ENCODE results near the gene MAPK8IP3. TPM values are rescaled to one million over a fixed set of nuclear protein-coding genes. Genes with fewer than 3 reads are reported as not detected.

MAPK8IP3 gene
- total RNA-seq, 2 experiments from 2014 or later: 290 to 297 TPM

DNA sequence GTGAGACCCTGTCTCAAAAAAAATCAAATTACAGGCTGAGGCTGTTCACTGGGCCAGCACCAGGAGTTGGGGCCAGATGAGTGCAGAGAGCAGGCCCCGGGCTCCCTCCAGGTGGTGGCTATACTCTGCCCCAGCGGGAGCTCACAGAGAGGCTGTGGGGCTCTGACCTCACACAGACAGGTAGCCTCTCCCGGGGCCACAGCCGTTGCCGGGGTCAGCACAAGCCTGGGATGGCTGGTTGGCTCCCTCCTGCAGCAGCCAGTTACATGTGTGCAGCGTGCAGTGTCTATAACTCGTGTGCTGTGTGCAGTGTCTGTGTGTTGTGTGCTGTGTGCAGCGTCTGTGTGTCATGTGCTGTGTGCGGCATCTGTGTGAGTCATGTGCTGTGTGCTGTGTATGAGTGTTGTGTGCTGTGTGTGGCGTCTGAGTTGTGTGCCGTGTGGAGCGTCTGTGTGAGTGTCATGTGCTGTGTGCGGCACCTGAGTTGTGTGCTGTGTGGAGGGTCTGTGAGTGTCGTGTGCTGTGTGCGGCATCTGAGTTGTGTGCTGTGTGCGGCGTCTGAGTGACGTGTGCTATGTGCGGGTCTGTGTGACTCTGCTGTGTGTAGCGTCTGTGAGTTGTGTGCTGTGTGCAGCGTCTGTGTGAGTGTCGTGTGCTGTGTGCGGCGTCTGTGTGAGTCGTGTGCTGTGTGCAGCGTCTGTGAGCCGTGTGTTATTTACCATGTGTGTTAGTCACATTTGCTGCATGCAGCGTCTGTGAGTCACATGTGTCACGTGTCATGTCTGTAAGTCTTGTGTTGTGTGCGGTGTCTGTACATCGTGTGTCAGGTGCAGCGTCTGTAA is 20.9 kb downstream of the MAPK8IP3 start:
- Mint-ChIP-seq H3K4me1 (ENCODE audit: low read depth) (peaks cover 26% of the 10 kb centered on the region), H3K36me3 (ENCODE audit: low read depth) (peaks cover 43% of the 10 kb centered on the region), H3K9me3 (no peaks in the 10 kb centered on the region), H3K27ac (no peak overlapping the region), H3K27me3 (no peaks in the 10 kb centered on the region), H3K4me3 (no peak overlapping the region)
- intact Hi-C loops (cut with DNase I, micrococcal nuclease): no loop called here
- Histone ChIP-seq H3K27me3 (ENCODE audit: control insufficient read depth in 1 of 2, insufficient read depth in 2 of 2, low read length in 2 of 2) (no peaks in the 10 kb centered on the region), H3K36me3 (ENCODE audit: insufficient read depth, low read length) (peaks cover 54% of the 10 kb centered on the region), H3K4me3 (ENCODE audit: low read length) (no peak overlapping the region), H3K4me1 (ENCODE audit: insufficient read depth, low read length) (peaks cover 28% of the 10 kb centered on the region), H3K9me3 (ENCODE audit: control insufficient read depth in 1 of 2, insufficient read depth in 1 of 2, low read length in 2 of 2) (no peaks in the 10 kb centered on the region), H3K27ac (ENCODE audit: low read depth in 1 of 2, low read length in 2 of 2) (no peak overlapping the region)
- ATAC-seq (ENCODE audit: poor library complexity) (no peak), DNase-seq (no peak)
- TF ChIP-seq, protein P1, sequence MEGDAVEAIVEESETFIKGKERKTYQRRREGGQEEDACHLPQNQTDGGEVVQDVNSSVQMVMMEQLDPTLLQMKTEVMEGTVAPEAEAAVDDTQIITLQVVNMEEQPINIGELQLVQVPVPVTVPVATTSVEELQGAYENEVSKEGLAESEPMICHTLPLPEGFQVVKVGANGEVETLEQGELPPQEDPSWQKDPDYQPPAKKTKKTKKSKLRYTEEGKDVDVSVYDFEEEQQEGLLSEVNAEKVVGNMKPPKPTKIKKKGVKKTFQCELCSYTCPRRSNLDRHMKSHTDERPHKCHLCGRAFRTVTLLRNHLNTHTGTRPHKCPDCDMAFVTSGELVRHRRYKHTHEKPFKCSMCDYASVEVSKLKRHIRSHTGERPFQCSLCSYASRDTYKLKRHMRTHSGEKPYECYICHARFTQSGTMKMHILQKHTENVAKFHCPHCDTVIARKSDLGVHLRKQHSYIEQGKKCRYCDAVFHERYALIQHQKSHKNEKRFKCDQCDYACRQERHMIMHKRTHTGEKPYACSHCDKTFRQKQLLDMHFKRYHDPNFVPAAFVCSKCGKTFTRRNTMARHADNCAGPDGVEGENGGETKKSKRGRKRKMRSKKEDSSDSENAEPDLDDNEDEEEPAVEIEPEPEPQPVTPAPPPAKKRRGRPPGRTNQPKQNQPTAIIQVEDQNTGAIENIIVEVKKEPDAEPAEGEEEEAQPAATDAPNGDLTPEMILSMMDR (IDR thresholded peaks at IDR 0.05): no peak
- CTCF ChIA-PET: no interaction called here
- POLR2A ChIA-PET: no interaction called here

DNA sequence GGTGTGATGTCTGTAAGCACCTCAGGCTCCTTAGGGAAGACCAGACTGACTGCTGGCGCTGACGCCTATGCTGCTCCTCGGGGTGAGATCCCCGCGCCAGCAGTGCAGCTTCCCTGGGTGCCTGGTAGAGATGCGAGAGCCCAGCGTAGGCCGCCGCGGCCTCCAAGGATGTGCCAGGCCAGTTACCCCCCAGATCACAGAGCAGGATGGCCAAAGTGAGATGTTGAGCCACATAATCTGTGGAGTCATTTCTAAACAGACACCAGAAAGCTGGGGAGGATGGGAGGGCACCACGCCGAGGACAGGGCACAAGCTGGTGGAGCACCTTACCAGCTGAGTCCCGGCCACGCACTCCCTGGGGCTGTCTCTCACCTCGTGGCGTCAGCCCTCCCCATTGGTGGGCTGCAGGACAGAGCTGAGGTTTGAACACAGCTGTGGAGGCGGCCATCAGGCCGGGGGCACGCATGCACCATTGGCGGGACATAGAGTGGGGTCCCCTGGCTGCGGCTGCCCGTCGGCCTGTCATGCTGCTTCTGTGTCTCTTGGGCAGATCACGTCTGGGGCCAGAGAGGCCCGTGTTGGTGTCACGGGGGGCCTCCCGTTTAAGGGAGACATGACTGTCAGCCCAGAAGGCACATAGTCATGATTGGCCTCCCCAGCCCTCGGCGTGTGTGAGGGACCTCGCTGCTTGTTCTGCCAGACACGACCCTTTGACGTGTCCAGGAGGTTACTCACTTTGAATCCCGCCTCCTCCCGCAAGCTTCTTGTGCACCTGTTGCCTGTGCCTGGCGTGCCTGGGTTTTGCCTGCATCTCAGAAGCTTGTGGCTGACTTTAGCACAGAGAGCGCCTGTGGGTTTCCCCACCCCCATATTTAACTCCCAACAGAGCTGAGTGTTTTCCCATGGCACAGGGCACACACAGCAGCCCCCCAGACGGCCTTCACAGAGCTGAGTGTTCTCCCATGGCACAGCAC is 21.9 kb downstream of the MAPK8IP3 start:
- no peak for DNase-seq
- no peak overlapping the region for H3K4me3 ChIP-seq (ENCODE audit: low read length)
- TF ChIP-seq, protein P1 (IDR thresholded peaks at IDR 0.05): no peak
- peaks cover 43% of the 10 kb centered on the region for H3K36me3 Mint-ChIP-seq (ENCODE audit: low read depth)
- H3K27ac ChIP-seq (ENCODE audit: low read depth in 1 of 2, low read length in 2 of 2): no peak overlapping the region
- H3K27ac Mint-ChIP-seq: no peak overlapping the region
- peaks cover 62% of the 10 kb centered on the region for H3K36me3 ChIP-seq (ENCODE audit: insufficient read depth, low read length)
- peaks cover 17% of the 10 kb centered on the region for H3K4me1 ChIP-seq (ENCODE audit: insufficient read depth, low read length)
- H3K9me3 ChIP-seq (ENCODE audit: control insufficient read depth in 1 of 2, insufficient read depth in 1 of 2, low read length in 2 of 2): no peaks in the 10 kb centered on the region
- ChIA-PET CTCF (interaction anchor here (1.0 kb wide), 1 partner anchor 22 kb away, joined by 3 read pairs; the partner anchor contains the start of gene MAPK8IP3), POLR2A (interaction anchor here (0.6 kb wide), 1 partner anchor 22 kb away, joined by 3 read pairs; the partner anchor contains the start of gene MAPK8IP3)
- no peak overlapping the region for H3K4me3 Mint-ChIP-seq
- peaks cover 19% of the 10 kb centered on the region for H3K4me1 Mint-ChIP-seq (ENCODE audit: low read depth)
- no peaks in the 10 kb centered on the region for H3K27me3 ChIP-seq (ENCODE audit: control insufficient read depth in 1 of 2, insufficient read depth in 2 of 2, low read length in 2 of 2)
- ATAC-seq (ENCODE audit: poor library complexity): no peak
- no peaks in the 10 kb centered on the region for H3K27me3 Mint-ChIP-seq
- intact Hi-C loops (cut with DNase I, micrococcal nuclease): no loop called here
- no peaks in the 10 kb centered on the region for H3K9me3 Mint-ChIP-seq

DNA sequence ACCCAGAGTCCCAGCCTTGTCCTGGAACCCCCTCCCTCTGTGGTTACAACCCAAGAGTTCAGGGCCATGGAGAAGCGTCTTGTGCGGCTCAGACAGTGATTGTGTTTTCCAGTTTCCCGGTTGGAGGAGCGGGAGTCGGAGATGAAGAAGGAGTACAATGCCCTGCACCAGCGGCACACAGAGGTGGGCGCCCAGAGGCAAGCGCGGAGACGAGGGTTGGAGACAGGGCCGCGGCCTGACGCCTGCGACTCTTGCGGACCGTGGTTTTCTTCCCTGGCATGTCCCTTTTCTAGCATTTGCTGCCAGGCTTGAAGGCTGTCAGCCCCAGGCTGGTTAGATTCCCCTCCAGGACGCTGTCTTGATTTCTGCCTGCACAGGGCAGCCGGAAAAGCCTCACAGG is 23.0 kb downstream of the MAPK8IP3 start:
- ATAC-seq (ENCODE audit: poor library complexity): no peak
- CTCF ChIA-PET: no interaction called here
- no peak overlapping the region for H3K27ac Mint-ChIP-seq
- POLR2A ChIA-PET: no interaction called here
- Histone ChIP-seq H3K27me3 (ENCODE audit: control insufficient read depth in 1 of 2, insufficient read depth in 2 of 2, low read length in 2 of 2) (no peaks in the 10 kb centered on the region), H3K9me3 (ENCODE audit: control insufficient read depth in 1 of 2, insufficient read depth in 1 of 2, low read length in 2 of 2) (no peaks in the 10 kb centered on the region), H3K4me1 (ENCODE audit: insufficient read depth, low read length) (peaks cover 6% of the 10 kb centered on the region), H3K27ac (ENCODE audit: low read depth in 1 of 2, low read length in 2 of 2) (no peak overlapping the region), H3K4me3 (ENCODE audit: low read length) (no peak overlapping the region), H3K36me3 (ENCODE audit: insufficient read depth, low read length) (peaks cover 73% of the 10 kb centered on the region)
- TF ChIP-seq, protein P1 (IDR thresholded peaks at IDR 0.05): no peak
- no peak for DNase-seq
- intact Hi-C loops (cut with DNase I, micrococcal nuclease): no loop called here
- H3K4me1 Mint-ChIP-seq (ENCODE audit: low read depth): peaks cover 10% of the 10 kb centered on the region
- H3K27me3 Mint-ChIP-seq: no peaks in the 10 kb centered on the region
- H3K9me3 Mint-ChIP-seq: no peaks in the 10 kb centered on the region
- peaks cover 39% of the 10 kb centered on the region for H3K36me3 Mint-ChIP-seq (ENCODE audit: low read depth)
- H3K4me3 Mint-ChIP-seq: no peak overlapping the region
